ENCODE measurements around the gene FADS2.

- TF ChIP-seq CTCF (IDR thresholded peaks at IDR 0.05) (no peak), POLR2A (IDR thresholded peaks at IDR 0.05) (no peak)
These were observed 28.0 kb downstream of the FADS2 start for GRCh38 chr11:61855939-61856680.
